ENCODE measurements around the gene CNTN4. TPM values are rescaled to one million over a fixed set of nuclear protein-coding genes. Genes with fewer than 3 reads are reported as not detected.

The CNTN4 gene
- total RNA-seq, 1 donor = under 0.01 TPM

DNA sequence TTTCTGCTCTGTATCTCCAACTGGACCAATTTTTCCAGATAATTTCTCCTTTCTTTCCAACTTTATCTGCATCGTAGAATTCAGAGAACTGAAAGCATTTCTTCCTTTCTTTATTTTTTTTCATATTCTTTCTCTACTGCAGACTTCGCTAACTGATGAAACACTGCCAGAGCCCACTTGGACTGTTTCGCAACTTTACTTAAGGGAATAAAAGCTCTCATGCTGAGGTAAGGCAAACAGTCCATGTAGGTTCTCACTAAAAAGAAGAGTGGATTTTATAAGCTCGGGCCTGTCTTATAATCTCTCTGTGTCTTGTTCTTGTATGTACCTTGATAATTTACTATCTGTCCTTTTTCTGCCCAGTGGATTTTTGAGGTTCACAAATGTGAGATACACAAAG, 163.5 kb downstream of the CNTN4 start:
- Histone ChIP-seq H3K4me1 (ENCODE audit: insufficient read depth, low read length) (no peaks in the 10 kb centered on the region), H3K4me2 (ENCODE audit: insufficient read depth, low read length) (no peak overlapping the region), H3K27me3 (ENCODE audit: insufficient read depth, low read length) (no peaks in the 10 kb centered on the region), H3K9me3 (ENCODE audit: low read depth, low read length) (no peaks in the 10 kb centered on the region), H3K4me3 (ENCODE audit: insufficient read depth, low read length) (no peak overlapping the region), H3K79me2 (ENCODE audit: insufficient read depth, low read length) (no peaks in the 10 kb centered on the region), H3K36me3 (ENCODE audit: insufficient read depth, low read length) (no peaks in the 10 kb centered on the region), H4K20me1 (ENCODE audit: insufficient read depth, low read length) (no peaks in the 10 kb centered on the region), H3K27ac (ENCODE audit: low read depth, low read length) (no peak overlapping the region), H2AFZ (ENCODE audit: low read length) (no peak overlapping the region)
- no peak for DNase-seq (ENCODE audit: insufficient read length, low spot score, missing footprints)
- TF ChIP-seq, protein P1, sequence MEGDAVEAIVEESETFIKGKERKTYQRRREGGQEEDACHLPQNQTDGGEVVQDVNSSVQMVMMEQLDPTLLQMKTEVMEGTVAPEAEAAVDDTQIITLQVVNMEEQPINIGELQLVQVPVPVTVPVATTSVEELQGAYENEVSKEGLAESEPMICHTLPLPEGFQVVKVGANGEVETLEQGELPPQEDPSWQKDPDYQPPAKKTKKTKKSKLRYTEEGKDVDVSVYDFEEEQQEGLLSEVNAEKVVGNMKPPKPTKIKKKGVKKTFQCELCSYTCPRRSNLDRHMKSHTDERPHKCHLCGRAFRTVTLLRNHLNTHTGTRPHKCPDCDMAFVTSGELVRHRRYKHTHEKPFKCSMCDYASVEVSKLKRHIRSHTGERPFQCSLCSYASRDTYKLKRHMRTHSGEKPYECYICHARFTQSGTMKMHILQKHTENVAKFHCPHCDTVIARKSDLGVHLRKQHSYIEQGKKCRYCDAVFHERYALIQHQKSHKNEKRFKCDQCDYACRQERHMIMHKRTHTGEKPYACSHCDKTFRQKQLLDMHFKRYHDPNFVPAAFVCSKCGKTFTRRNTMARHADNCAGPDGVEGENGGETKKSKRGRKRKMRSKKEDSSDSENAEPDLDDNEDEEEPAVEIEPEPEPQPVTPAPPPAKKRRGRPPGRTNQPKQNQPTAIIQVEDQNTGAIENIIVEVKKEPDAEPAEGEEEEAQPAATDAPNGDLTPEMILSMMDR (IDR thresholded peaks at IDR 0.05; ENCODE audit: extremely low read depth, low read depth, low read length) = no peak

DNA sequence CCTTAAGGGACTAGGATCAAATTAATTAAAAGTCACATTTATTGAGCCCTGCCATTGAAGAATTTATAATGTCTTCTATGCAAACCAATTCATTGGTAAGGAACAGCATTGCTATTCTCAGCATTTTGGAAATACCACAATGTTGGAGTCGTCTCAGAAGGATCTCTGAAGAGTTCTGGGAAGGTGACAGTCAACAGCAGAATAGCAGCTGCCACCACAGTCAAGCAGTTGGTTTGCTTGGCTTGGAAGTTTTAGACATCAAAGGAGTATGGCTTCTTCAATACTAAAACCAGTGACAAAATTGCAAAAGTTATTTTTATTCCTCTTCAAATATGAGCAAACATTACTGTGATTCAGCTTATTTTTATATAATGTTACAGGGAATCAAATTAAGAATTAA, 167.9 kb downstream of the CNTN4 start:
- Histone ChIP-seq H3K79me2 (ENCODE audit: insufficient read depth, low read length) (no peaks in the 10 kb centered on the region), H3K27me3 (ENCODE audit: insufficient read depth, low read length) (no peaks in the 10 kb centered on the region), H4K20me1 (ENCODE audit: insufficient read depth, low read length) (no peaks in the 10 kb centered on the region), H3K4me1 (ENCODE audit: insufficient read depth, low read length) (no peaks in the 10 kb centered on the region), H3K27ac (ENCODE audit: low read depth, low read length) (no peak overlapping the region), H3K9me3 (ENCODE audit: low read depth, low read length) (no peaks in the 10 kb centered on the region), H3K36me3 (ENCODE audit: insufficient read depth, low read length) (no peaks in the 10 kb centered on the region), H3K4me2 (ENCODE audit: insufficient read depth, low read length) (no peak overlapping the region), H2AFZ (ENCODE audit: low read length) (no peak overlapping the region), H3K4me3 (ENCODE audit: insufficient read depth, low read length) (no peak overlapping the region)
- TF ChIP-seq, protein P1 (IDR thresholded peaks at IDR 0.05; ENCODE audit: extremely low read depth, low read depth, low read length) = no peak
- no peak for DNase-seq (ENCODE audit: insufficient read length, low spot score, missing footprints)

DNA sequence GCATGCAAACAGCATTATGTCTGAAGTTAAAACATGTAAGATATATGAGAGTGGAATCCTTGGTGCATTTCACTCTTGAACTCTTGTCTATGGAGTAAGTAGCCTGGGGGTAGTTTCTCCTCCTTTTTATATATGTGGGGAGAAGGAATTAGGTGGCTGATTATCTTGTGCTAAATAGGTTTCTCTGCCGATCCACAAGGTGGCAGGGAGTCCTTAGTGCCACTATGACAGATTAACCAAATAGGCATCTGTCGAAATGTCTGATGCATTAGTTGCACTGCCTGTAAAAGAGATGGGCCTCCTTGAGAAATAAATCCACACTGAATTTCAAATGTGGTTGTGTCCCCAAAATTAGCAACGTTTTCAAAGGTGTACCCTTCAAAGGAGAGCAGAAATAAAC, 170.1 kb downstream of the CNTN4 start:
- Histone ChIP-seq H2AFZ (ENCODE audit: low read length) (no peak overlapping the region), H3K4me1 (ENCODE audit: insufficient read depth, low read length) (no peaks in the 10 kb centered on the region), H3K27me3 (ENCODE audit: insufficient read depth, low read length) (no peaks in the 10 kb centered on the region), H3K36me3 (ENCODE audit: insufficient read depth, low read length) (no peaks in the 10 kb centered on the region), H3K4me3 (ENCODE audit: insufficient read depth, low read length) (no peak overlapping the region), H3K4me2 (ENCODE audit: insufficient read depth, low read length) (no peak overlapping the region), H3K27ac (ENCODE audit: low read depth, low read length) (no peak overlapping the region), H4K20me1 (ENCODE audit: insufficient read depth, low read length) (no peaks in the 10 kb centered on the region), H3K79me2 (ENCODE audit: insufficient read depth, low read length) (no peaks in the 10 kb centered on the region), H3K9me3 (ENCODE audit: low read depth, low read length) (no peaks in the 10 kb centered on the region)
- TF ChIP-seq, protein P1 (IDR thresholded peaks at IDR 0.05; ENCODE audit: extremely low read depth, low read depth, low read length) = no peak
- no peak for DNase-seq (ENCODE audit: insufficient read length, low spot score, missing footprints)

DNA sequence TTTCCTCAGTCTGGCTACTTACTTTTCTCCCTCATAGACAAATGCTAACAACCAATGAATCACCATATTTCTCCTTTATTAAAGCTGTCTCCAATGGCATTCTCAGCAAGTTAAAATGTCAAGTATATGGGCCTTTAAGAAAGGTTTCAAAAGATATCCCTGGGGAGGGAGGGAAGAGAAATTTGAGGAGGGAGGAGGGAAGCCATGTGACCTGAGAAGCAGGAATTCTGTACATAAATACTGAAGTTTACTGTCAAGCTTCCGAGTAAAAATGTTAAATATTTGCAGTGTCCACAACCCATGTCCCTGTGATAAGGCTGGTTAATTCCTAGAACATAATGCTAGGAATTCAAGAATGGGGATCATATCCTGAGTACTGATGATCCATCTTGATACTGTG, 175.9 kb downstream of the CNTN4 start:
- H4K20me1 ChIP-seq (ENCODE audit: insufficient read depth, low read length) = no peaks in the 10 kb centered on the region
- no peaks in the 10 kb centered on the region for H3K79me2 ChIP-seq (ENCODE audit: insufficient read depth, low read length)
- TF ChIP-seq, protein P1 (IDR thresholded peaks at IDR 0.05; ENCODE audit: extremely low read depth, low read depth, low read length) = no peak
- peak; percentile 19 for DNase-seq (ENCODE audit: insufficient read length, low spot score, missing footprints)
- no peaks in the 10 kb centered on the region for H3K36me3 ChIP-seq (ENCODE audit: insufficient read depth, low read length)
- no peak overlapping the region for H3K4me3 ChIP-seq (ENCODE audit: insufficient read depth, low read length)
- H3K4me2 ChIP-seq (ENCODE audit: insufficient read depth, low read length) = no peak overlapping the region
- no peaks in the 10 kb centered on the region for H3K4me1 ChIP-seq (ENCODE audit: insufficient read depth, low read length)
- no peaks in the 10 kb centered on the region for H3K27me3 ChIP-seq (ENCODE audit: insufficient read depth, low read length)
- no peak overlapping the region for H3K27ac ChIP-seq (ENCODE audit: low read depth, low read length)
- no peaks in the 10 kb centered on the region for H3K9me3 ChIP-seq (ENCODE audit: low read depth, low read length)
- no peak overlapping the region for H2AFZ ChIP-seq (ENCODE audit: low read length)

Data from osteoblast (primary cell).